SK-N-MC (cell line): ENCODE data around the gene PPARG.

Experiments used
- DNase-seq: peaks from one replicate; pipeline ENCODE4 v3.0.0-alpha.2; 2011; ENCODE audit warnings: low read depth, low spot score
- H3K27ac ChIP-seq: fragments of 200-600 bp; sonication (generic); 2 replicates; pipeline ENCODE4 v1.5.1; 2016; ENCODE audit warnings: mixed run types
- H3K36me3 ChIP-seq: fragments of 200-600 bp; sonication (generic); 2 replicates; pipeline ENCODE4 v1.6.1; 2017; ENCODE audit warnings: antibody characterized with exemption, low read length, mixed read lengths; ENCODE audit not compliant: insufficient read depth
- H3K4me3 ChIP-seq: fragments of 200-600 bp; sonication (generic); 2 replicates; pipeline ENCODE4 v1.5.1; 2016
- H3K9ac ChIP-seq: fragments of 200-600 bp; sonication (generic); 2 replicates; pipeline ENCODE4 v1.8.0; 2017; ENCODE audit warnings: mixed run types, mixed read lengths; ENCODE audit not compliant: insufficient read length
- H3K9me3 ChIP-seq: fragments of 200-600 bp; sonication (generic); 2 replicates; pipeline ENCODE4 v1.6.1; 2017; ENCODE audit warnings: low read depth, mild to moderate bottlenecking, antibody characterized with exemption, low read length, moderate library complexity, mixed read lengths
- EZH2 ChIP-seq: fragments of 200-600 bp; sonication (generic); IDR thresholded peaks from one replicate; pipeline ENCODE4 v1.6.1; 2017; ENCODE audit warnings: antibody characterized with exemption
- FOXP2 ChIP-seq: optimal IDR thresholded peaks from 2 replicates; pipeline ENCODE3; 2011; ENCODE audit warnings: mild to moderate bottlenecking, moderate library complexity; ENCODE audit not compliant: insufficient read depth; ENCODE audit errors: extremely low read length, control extremely low read depth
- POLR2AphosphoS5 ChIP-seq: IDR thresholded peaks from 2 replicates; pipeline ENCODE4 v1.6.1; 2012; ENCODE audit warnings: mild to moderate bottlenecking, low read depth, low read length, borderline replicate concordance

The PPARG gene

DNA sequence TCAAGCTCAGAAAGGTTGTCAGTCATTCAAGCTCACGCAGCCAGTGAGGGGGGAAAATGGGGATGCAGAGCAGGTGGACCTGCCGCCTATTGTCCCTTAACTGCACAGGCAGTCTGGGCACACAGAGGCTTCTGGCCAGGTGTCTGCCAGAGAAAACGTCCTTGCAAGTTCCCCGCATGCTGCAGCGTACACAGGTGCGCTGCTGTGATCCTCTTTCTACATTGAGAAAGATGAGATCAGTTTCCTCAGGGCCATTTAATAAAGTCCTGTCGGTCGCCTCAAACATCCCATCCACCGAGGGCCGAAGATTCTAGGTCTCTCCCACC is 195.0 kb downstream of the PPARG start:
- DNase-seq, result no peak
- TF ChIP-seq POLR2AphosphoS5, result no peak
- TF ChIP-seq FOXP2, result no peak
- no peak for TF ChIP-seq EZH2
- no peak overlapping the region for H3K27ac ChIP-seq
- no peaks in the 10 kb centered on the region for H3K36me3 ChIP-seq
- no peaks in the 10 kb centered on the region for H3K9me3 ChIP-seq
- H3K9ac ChIP-seq, result peak overlapping the region; percentile 32
- peak overlapping the region; percentile 83 for H3K4me3 ChIP-seq
